OCI-LY3 (cell line): Measurements from ENCODE around the gene STRN4.

Experiments
- H2AFZ ChIP-seq: fragments of 200-600, 300-600 bp; shearing (Covaris generic); 2 replicates; pipeline ENCODE4 v1.6.0; 2014; ENCODE audit warnings: antibody characterized with exemption, low read depth, low read length
- H3K27ac ChIP-seq: fragments of 200-600, 300-600 bp; sonication (generic); 2 replicates; pipeline ENCODE4 v1.5.1; 2014; ENCODE audit warnings: mild to moderate bottlenecking, low read length, moderate library complexity, mixed read lengths
- H3K27me3 ChIP-seq: fragments of 200-600, 300-600 bp; sonication (generic); 2 replicates; pipeline ENCODE4 v1.6.1; 2014; ENCODE audit warnings: low read depth, low read length, mixed read lengths
- H3K36me3 ChIP-seq: fragments of 200-600, 300-600 bp; sonication (generic); replicated peaks from 2 replicates; pipeline ENCODE3; 2014; ENCODE audit warnings: low read depth, low read length, mixed read lengths
- H3K4me1 ChIP-seq: fragments of 300-600, 200-600 bp; sonication (generic); 2 replicates; pipeline ENCODE4 v1.6.1; 2014; ENCODE audit warnings: low read length, mixed read lengths
- H3K4me2 ChIP-seq: fragments of 200-600, 300-600 bp; sonication (generic); 2 replicates; pipeline ENCODE4 v1.6.1; 2014; ENCODE audit warnings: low read length, mixed read lengths
- H3K4me3 ChIP-seq: fragments of 300-600, 200-600 bp; sonication (generic); 2 replicates; pipeline ENCODE4 v1.5.1; 2014; ENCODE audit warnings: antibody characterized with exemption, mild to moderate bottlenecking, low read length, moderate library complexity
- H3K79me2 ChIP-seq: fragments of 300-600, 200-600 bp; shearing (Covaris generic); 2 replicates; pipeline ENCODE4 v1.6.1; 2014; ENCODE audit warnings: mild to moderate bottlenecking, low read length, mixed read lengths
- H3K9ac ChIP-seq: fragments of 300-600, 200-600 bp; shearing (Covaris generic); 2 replicates; pipeline ENCODE4 v1.6.0; 2014; ENCODE audit warnings: mild to moderate bottlenecking, low read length, moderate library complexity
- H3K9me3 ChIP-seq: fragments of 200-600, 300-600 bp; shearing (Covaris generic); 2 replicates; pipeline ENCODE4 v1.6.1; 2014; ENCODE audit warnings: low read length, mixed read lengths; ENCODE audit not compliant: insufficient read depth
- H4K20me1 ChIP-seq: fragments of 200-600, 300-600 bp; sonication (generic); 2 replicates; pipeline ENCODE4 v1.6.1; 2016; ENCODE audit warnings: low read length, mixed read lengths; ENCODE audit not compliant: insufficient read depth
- CTCF ChIP-seq: fragments of 200-600, 300-600 bp; sonication (generic); IDR thresholded peaks from 2 replicates; pipeline ENCODE4 v1.5.1; 2014; ENCODE audit warnings: antibody characterized with exemption, low read length, low read depth
- EZH2phosphoT487 ChIP-seq: fragments of 200-600 bp; shearing (Covaris generic); IDR thresholded peaks from 2 replicates; pipeline ENCODE4 v1.6.1; 2018; ENCODE audit warnings: antibody characterized with exemption, mixed run types, low read depth

The STRN4 gene

GRCh38 chr19:46730187-46730586, 16.1 kb downstream of the STRN4 start:
- no peak for TF ChIP-seq CTCF
- TF ChIP-seq EZH2phosphoT487 = no peak
- Histone ChIP-seq H3K4me2 (no peak overlapping the region), H3K27me3 (no peaks in the 10 kb centered on the region), H3K9me3 (no peaks in the 10 kb centered on the region), H3K79me2 (peaks cover 54% of the 10 kb centered on the region), H3K36me3 (peaks cover 84% of the 10 kb centered on the region), H3K9ac (no peak overlapping the region), H3K27ac (no peak overlapping the region), H4K20me1 (peaks cover 59% of the 10 kb centered on the region), H3K4me3 (no peak overlapping the region), H3K4me1 (no peaks in the 10 kb centered on the region), H2AFZ (no peak overlapping the region)

- Histone ChIP-seq H3K36me3 (peaks cover 88% of the 10 kb centered on the region), H4K20me1 (peaks cover 59% of the 10 kb centered on the region), H3K4me2 (no peak overlapping the region), H2AFZ (no peak overlapping the region), H3K27ac (no peak overlapping the region), H3K27me3 (no peaks in the 10 kb centered on the region), H3K9me3 (no peaks in the 10 kb centered on the region), H3K4me1 (no peaks in the 10 kb centered on the region), H3K9ac (no peak overlapping the region), H3K79me2 (peaks cover 54% of the 10 kb centered on the region), H3K4me3 (no peak overlapping the region)
- TF ChIP-seq EZH2phosphoT487 (no peak), CTCF (no peak)
These were observed 16.6 kb downstream of the STRN4 start for GRCh38 chr19:46729696-46730095.

- peak; percentile 97 for TF ChIP-seq CTCF
- TF ChIP-seq EZH2phosphoT487 = no peak
- Histone ChIP-seq H3K79me2 (peaks cover 47% of the 10 kb centered on the region), H3K4me1 (no peaks in the 10 kb centered on the region), H3K27me3 (no peaks in the 10 kb centered on the region), H3K4me3 (no peak overlapping the region), H4K20me1 (peaks cover 54% of the 10 kb centered on the region), H3K4me2 (no peak overlapping the region), H3K27ac (no peak overlapping the region), H3K9ac (no peak overlapping the region), H2AFZ (no peak overlapping the region), H3K9me3 (no peaks in the 10 kb centered on the region), H3K36me3 (peaks cover 86% of the 10 kb centered on the region)
These were observed 17.4 kb downstream of the STRN4 start for GRCh38 chr19:46728693-46729339.

- TF ChIP-seq CTCF (no peak), EZH2phosphoT487 (no peak)
- no peak overlapping the region for H3K4me2 ChIP-seq
- no peak overlapping the region for H3K27ac ChIP-seq
- peaks cover 41% of the 10 kb centered on the region for H3K79me2 ChIP-seq
- H3K4me1 ChIP-seq = no peaks in the 10 kb centered on the region
- peaks cover 83% of the 10 kb centered on the region for H3K36me3 ChIP-seq
- peaks cover 48% of the 10 kb centered on the region for H4K20me1 ChIP-seq
- no peak overlapping the region for H3K4me3 ChIP-seq
- no peaks in the 10 kb centered on the region for H3K27me3 ChIP-seq
- H3K9ac ChIP-seq = no peak overlapping the region
- H3K9me3 ChIP-seq = no peaks in the 10 kb centered on the region
- H2AFZ ChIP-seq = no peak overlapping the region
These were observed 18.0 kb downstream of the STRN4 start for GRCh38 chr19:46728208-46728607.
